T-helper 2 cell (primary cell): ENCODE results near the gene EXOC6B.
A peak's percentile ranks its signal among the peaks of the same experiment; 100 is the strongest.

Experiments
- DNase-seq, 5 experiments: peaks; one replicate each; pipeline versions ENCODE4 v3.0.0 to v3.0.0-alpha.2; 2012 to 2022

The EXOC6B gene

GRCh38 chr2:72204786-72205503 is 620.9 kb downstream of the EXOC6B start:
- no peak for DNase-seq

GRCh38 chr2:72204156-72204785 is 621.6 kb downstream of the EXOC6B start:
- DNase-seq: peak in 1 of 5 experiments; percentile 1

- no peak for DNase-seq
Measured at GRCh38 chr2:72198532-72199241, 627.1 kb downstream of the EXOC6B start.

- no peak for DNase-seq
Measured at GRCh38 chr2:72193723-72194122, 632.1 kb downstream of the EXOC6B start.

GRCh38 chr2:72191441-72191840 is 634.4 kb downstream of the EXOC6B start:
- DNase-seq: no peak

GRCh38 chr2:72185206-72185605 is 640.6 kb downstream of the EXOC6B start:
- no peak for DNase-seq

GRCh38 chr2:72183466-72183865 is 642.4 kb downstream of the EXOC6B start:
- no peak for DNase-seq

GRCh38 chr2:72183016-72183415 is 642.8 kb downstream of the EXOC6B start:
- no peak for DNase-seq

GRCh38 chr2:72182547-72182946 is 643.3 kb downstream of the EXOC6B start:
- no peak for DNase-seq

- no peak for DNase-seq
Measured at GRCh38 chr2:72181616-72182015, 644.2 kb downstream of the EXOC6B start.

GRCh38 chr2:72180351-72180750 is 645.5 kb downstream of the EXOC6B start:
- no peak for DNase-seq

- DNase-seq: no peak
Measured at GRCh38 chr2:72178551-72178950, 647.3 kb downstream of the EXOC6B start.

GRCh38 chr2:72176281-72176680 is 649.6 kb downstream of the EXOC6B start:
- DNase-seq: no peak

GRCh38 chr2:72175636-72176035 is 650.2 kb downstream of the EXOC6B start:
- no peak for DNase-seq

GRCh38 chr2:72173640-72174321 is 652.1 kb downstream of the EXOC6B start:
- no peak for DNase-seq

GRCh38 chr2:72172478-72172877 is 653.4 kb downstream of the EXOC6B start:
- DNase-seq: peak in 1 of 5 experiments; percentile 33

GRCh38 chr2:72166279-72166678 is 659.6 kb downstream of the EXOC6B start:
- DNase-seq: no peak

- no peak for DNase-seq
Measured at GRCh38 chr2:72165792-72166191, 660.0 kb downstream of the EXOC6B start.

- DNase-seq: no peak
Measured at GRCh38 chr2:72162574-72162973, 663.3 kb downstream of the EXOC6B start.

- DNase-seq: no peak
Measured at GRCh38 chr2:72159211-72159993, 666.4 kb downstream of the EXOC6B start.

GRCh38 chr2:72157871-72158771 is 667.7 kb downstream of the EXOC6B start:
- no peak for DNase-seq
